ENCODE results near the gene ACSL6.

The ACSL6 gene

GRCh38 chr5:132017738-132018625, 6.5 kb upstream of the ACSL6 start:
- in situ Hi-C loops (cut with MboI; ENCODE audit: low sequenced_read_pairs): no loop called here

GRCh38 chr5:132017316-132017715, 5.9 kb upstream of the ACSL6 start:
- in situ Hi-C loops (cut with MboI; ENCODE audit: low sequenced_read_pairs): no loop called here

GRCh38 chr5:132016721-132017250, 5.3 kb upstream of the ACSL6 start:
- in situ Hi-C loops (cut with MboI; ENCODE audit: low sequenced_read_pairs): no loop called here

GRCh38 chr5:132013711-132014110, 2.3 kb upstream of the ACSL6 start:
- in situ Hi-C loops (cut with MboI; ENCODE audit: low sequenced_read_pairs): no loop called here

- in situ Hi-C loops (cut with MboI; ENCODE audit: low sequenced_read_pairs): no loop called here
Measured at GRCh38 chr5:132013006-132013689, 1.7 kb upstream of the ACSL6 start.

GRCh38 chr5:132012371-132013005, 1.0 kb upstream of the ACSL6 start:
- in situ Hi-C loops (cut with MboI; ENCODE audit: low sequenced_read_pairs): no loop called here

GRCh38 chr5:132010989-132011621, 353 bp downstream of the ACSL6 start:
- in situ Hi-C loops (cut with MboI; ENCODE audit: low sequenced_read_pairs): no loop called here

GRCh38 chr5:132010645-132010988, 841 bp downstream of the ACSL6 start:
- in situ Hi-C loops (cut with MboI; ENCODE audit: low sequenced_read_pairs): no loop called here

GRCh38 chr5:132009706-132010405, 1.6 kb downstream of the ACSL6 start:
- in situ Hi-C loops (cut with MboI; ENCODE audit: low sequenced_read_pairs): no loop called here

- in situ Hi-C loops (cut with MboI; ENCODE audit: low sequenced_read_pairs): no loop called here
Measured at GRCh38 chr5:132008961-132009680, 2.3 kb downstream of the ACSL6 start.

- in situ Hi-C loops (cut with MboI; ENCODE audit: low sequenced_read_pairs): no loop called here
Measured at GRCh38 chr5:132008163-132008473, 3.3 kb downstream of the ACSL6 start.

GRCh38 chr5:132007399-132008162, 3.9 kb downstream of the ACSL6 start:
- in situ Hi-C loops (cut with MboI; ENCODE audit: low sequenced_read_pairs): no loop called here

- in situ Hi-C loops (cut with MboI; ENCODE audit: low sequenced_read_pairs): no loop called here
Measured at GRCh38 chr5:132006331-132007120, 4.9 kb downstream of the ACSL6 start.

GRCh38 chr5:132005591-132005990, 5.9 kb downstream of the ACSL6 start:
- in situ Hi-C loops (cut with MboI; ENCODE audit: low sequenced_read_pairs): no loop called here

GRCh38 chr5:132003982-132004381, 7.5 kb downstream of the ACSL6 start:
- in situ Hi-C loops (cut with MboI; ENCODE audit: low sequenced_read_pairs): no loop called here

GRCh38 chr5:132003170-132003744, 8.2 kb downstream of the ACSL6 start:
- in situ Hi-C loops (cut with MboI; ENCODE audit: low sequenced_read_pairs): no loop called here

- in situ Hi-C loops (cut with MboI; ENCODE audit: low sequenced_read_pairs): no loop called here
Measured at GRCh38 chr5:132002757-132003156, 8.7 kb downstream of the ACSL6 start.

Data from hTERT RPE-1 (cell line).